Measurements from ENCODE around the gene OVCH1.

Gene OVCH1

DNA sequence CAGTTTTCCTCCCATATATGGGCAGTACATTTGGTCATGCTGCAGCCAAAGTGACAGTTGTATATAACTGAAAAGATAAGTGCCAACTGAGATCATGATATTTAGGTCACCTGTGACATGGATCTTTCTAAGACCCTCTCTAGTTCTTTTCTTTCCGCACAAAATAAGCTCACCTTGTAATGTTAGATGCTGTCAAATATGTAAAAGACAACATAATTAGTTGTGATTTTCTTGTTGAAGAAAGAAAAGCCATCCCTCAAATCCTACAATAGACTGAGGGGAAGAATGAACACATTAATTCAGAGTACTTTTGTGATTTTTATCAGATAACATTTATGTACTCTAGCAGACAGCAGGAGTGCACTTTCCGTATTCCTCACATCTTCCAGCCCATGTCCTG lies 37.4 kb downstream of the OVCH1 start:
- intact Hi-C loops (cut with DNase I; ENCODE audit: low total_unique reads): no loop called here
- Histone ChIP-seq H3K27me3 (no peaks in the 10 kb centered on the region), H3K4me3 (no peak overlapping the region), H3K9me3 (no peaks in the 10 kb centered on the region), H3K4me1 (no peaks in the 10 kb centered on the region), H3K27ac (no peak overlapping the region), H3K36me3 (peaks cover 4 to 22% (median 18%) of the 10 kb centered on the region in 3 donors)
- TF ChIP-seq CTCF (IDR thresholded peaks at IDR 0.05): no peak
- no peak for DNase-seq

DNA sequence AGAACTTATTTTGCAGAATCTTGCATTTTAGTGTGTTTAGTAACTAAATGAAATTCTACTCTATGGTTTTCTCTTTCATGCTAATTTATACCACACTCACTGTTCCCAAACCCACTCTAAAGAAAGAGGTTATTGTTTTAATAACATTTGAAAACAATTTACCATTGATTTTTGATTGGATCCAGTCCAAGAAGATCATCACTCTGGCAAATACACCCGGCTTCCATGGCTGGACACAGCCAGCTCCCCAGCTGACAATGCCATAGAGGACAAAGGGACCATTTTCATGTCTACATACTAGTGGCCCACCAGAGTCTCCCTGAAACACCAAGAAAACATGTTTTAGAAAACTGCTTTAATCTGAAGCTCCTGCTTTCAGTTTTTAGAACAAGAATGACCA lies 42.4 kb downstream of the OVCH1 start:
- no peak for DNase-seq
- no peak overlapping the region for H3K4me3 ChIP-seq
- intact Hi-C loops (cut with DNase I; ENCODE audit: low total_unique reads): no loop called here
- peaks cover 0 to 14% (median 7%) of the 10 kb centered on the region in 3 donors for H3K36me3 ChIP-seq
- no peaks in the 10 kb centered on the region for H3K27me3 ChIP-seq
- H3K9me3 ChIP-seq: no peaks in the 10 kb centered on the region
- TF ChIP-seq CTCF (IDR thresholded peaks at IDR 0.05): no peak
- no peak overlapping the region for H3K27ac ChIP-seq
- no peaks in the 10 kb centered on the region for H3K4me1 ChIP-seq

DNA sequence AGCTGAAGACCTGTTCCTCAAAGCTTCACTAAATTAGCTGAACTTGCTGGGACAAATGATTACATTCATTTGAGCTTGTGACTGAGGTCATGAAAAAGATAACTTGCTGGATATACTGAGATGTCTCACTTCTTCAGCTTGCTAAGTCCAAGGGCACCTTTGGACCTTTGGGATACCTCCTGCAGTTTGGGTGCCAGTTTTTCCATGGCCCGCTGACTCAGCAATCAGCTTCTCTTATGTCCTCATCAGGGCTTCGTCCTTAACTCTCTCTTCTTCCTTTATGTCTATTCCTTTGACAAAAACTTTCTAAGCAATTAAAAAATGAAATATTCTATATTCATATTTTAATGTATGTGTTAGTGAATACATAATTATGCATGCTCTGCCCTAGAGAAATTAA lies 45.6 kb downstream of the OVCH1 start:
- intact Hi-C loops (cut with DNase I; ENCODE audit: low total_unique reads): no loop called here
- no peak for DNase-seq
- Histone ChIP-seq H3K27me3 (no peaks in the 10 kb centered on the region), H3K4me1 (no peaks in the 10 kb centered on the region), H3K36me3 (peaks cover 0 to 13% (median 0%) of the 10 kb centered on the region in 3 donors), H3K9me3 (no peaks in the 10 kb centered on the region), H3K4me3 (no peak overlapping the region), H3K27ac (no peak overlapping the region)
- TF ChIP-seq CTCF (IDR thresholded peaks at IDR 0.05): no peak

GRCh38 chr12:29448157-29448556 lies 49.3 kb downstream of the OVCH1 start:
- TF ChIP-seq CTCF (IDR thresholded peaks at IDR 0.05): no peak
- DNase-seq: no peak
- no peaks in the 10 kb centered on the region for H3K27me3 ChIP-seq
- intact Hi-C loops (cut with DNase I; ENCODE audit: low total_unique reads): loop anchor here (5.0 kb wide), 1 partner anchor 1341 kb away; no protein-coding TSS in a partner anchor
- peaks cover 0 to 13% (median 0%) of the 10 kb centered on the region in 3 donors for H3K36me3 ChIP-seq
- H3K9me3 ChIP-seq: no peaks in the 10 kb centered on the region
- H3K4me1 ChIP-seq: no peaks in the 10 kb centered on the region
- H3K4me3 ChIP-seq: no peak overlapping the region
- H3K27ac ChIP-seq: no peak overlapping the region

- no peak overlapping the region for H3K27ac ChIP-seq
- no peaks in the 10 kb centered on the region for H3K27me3 ChIP-seq
- intact Hi-C loops (cut with DNase I; ENCODE audit: low total_unique reads): loop anchor here (5.0 kb wide), 1 partner anchor 1340 kb away; no protein-coding TSS in a partner anchor
- H3K4me3 ChIP-seq: no peak overlapping the region
- peaks cover 0 to 13% (median 0%) of the 10 kb centered on the region in 3 donors for H3K36me3 ChIP-seq
- DNase-seq: no peak
- TF ChIP-seq CTCF (IDR thresholded peaks at IDR 0.05): no peak
- no peaks in the 10 kb centered on the region for H3K9me3 ChIP-seq
- no peaks in the 10 kb centered on the region for H3K4me1 ChIP-seq
These were observed 50.1 kb downstream of the OVCH1 start for GRCh38 chr12:29447285-29447975.
